22Rv1 (cell line): ENCODE results near the gene INTS1.

ENCODE experiments used
- ZFX ChIP-seq: fragments of 450-650 bp; IDR thresholded peaks from 2 replicates; pipeline ENCODE4 v1.6.1; 2017; ENCODE audit warnings: antibody characterized with exemption, borderline replicate concordance
- TF ChIP-seq, protein P1 (sequence below): fragments of 450-650 bp; IDR thresholded peaks from 2 replicates; pipeline ENCODE4 v1.5.1; 2017; ENCODE audit warnings: mild to moderate bottlenecking

DNA sequence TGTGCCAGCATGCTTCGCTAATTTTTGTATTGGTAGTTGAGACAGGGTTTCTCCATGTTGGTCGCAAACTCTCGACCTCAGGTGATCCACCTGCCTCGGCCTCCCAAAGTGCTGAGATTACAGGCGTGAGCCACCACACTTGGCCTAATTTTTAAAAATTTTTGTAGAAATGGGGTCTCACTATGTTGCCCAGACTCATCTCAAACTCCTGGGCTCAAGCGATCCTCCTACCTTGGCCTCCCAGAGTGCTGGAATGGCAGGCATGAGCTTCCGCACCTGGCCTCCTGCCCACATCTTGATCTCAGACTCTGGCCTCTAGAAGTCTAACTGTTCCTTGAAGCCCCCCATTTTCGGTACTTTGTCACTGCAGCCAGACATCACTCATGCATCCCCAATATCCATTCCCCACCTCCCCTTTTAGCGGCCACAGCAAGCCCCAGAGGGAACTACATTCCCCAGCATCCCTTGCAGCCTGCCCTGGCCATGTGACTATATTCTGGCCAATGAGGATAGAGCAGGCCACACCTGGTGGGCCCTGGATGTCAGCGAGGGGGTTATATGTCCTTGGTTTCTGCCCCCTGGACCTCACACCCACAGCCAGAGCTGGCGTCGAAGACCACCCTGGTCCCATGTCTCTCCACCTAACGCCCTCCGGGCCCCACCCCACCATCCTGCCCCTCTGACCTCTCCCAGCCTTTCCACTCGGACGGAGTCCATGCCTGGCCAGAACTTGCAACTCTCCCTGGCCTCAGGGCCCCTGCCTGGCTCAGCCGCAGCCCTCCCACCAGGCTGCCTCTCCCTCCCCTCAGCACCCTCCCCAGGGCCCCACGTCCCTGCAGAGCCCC lies 78.7 kb downstream of the INTS1 start:
- TF ChIP-seq, protein P1, sequence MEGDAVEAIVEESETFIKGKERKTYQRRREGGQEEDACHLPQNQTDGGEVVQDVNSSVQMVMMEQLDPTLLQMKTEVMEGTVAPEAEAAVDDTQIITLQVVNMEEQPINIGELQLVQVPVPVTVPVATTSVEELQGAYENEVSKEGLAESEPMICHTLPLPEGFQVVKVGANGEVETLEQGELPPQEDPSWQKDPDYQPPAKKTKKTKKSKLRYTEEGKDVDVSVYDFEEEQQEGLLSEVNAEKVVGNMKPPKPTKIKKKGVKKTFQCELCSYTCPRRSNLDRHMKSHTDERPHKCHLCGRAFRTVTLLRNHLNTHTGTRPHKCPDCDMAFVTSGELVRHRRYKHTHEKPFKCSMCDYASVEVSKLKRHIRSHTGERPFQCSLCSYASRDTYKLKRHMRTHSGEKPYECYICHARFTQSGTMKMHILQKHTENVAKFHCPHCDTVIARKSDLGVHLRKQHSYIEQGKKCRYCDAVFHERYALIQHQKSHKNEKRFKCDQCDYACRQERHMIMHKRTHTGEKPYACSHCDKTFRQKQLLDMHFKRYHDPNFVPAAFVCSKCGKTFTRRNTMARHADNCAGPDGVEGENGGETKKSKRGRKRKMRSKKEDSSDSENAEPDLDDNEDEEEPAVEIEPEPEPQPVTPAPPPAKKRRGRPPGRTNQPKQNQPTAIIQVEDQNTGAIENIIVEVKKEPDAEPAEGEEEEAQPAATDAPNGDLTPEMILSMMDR, result no peak
- TF ChIP-seq ZFX, result no peak
